ENCODE measurements around the gene GON7. TPM values are rescaled to one million over a fixed set of nuclear protein-coding genes. Genes with fewer than 3 reads are reported as not detected.

GON7 gene
- total and polyA plus RNA-seq, 2 of the 8 experiments (the other 6 are each of a cell fraction or from before 2014, with no cell fraction given), result 3.8 to 9.9 TPM

GRCh38 chr14:93161411-93161940 is 45.4 kb downstream of the GON7 start:
- Histone ChIP-seq H2BK20ac (ENCODE audit: low read length) (no peak overlapping the region), H3K27ac (ENCODE audit: low read depth, low read length) (no peak overlapping the region), H3K79me1 (ENCODE audit: low read depth, low read length) (no peaks in the 10 kb centered on the region), H2AFZ (ENCODE audit: low read length) (no peak overlapping the region), H3K4me2 (ENCODE audit: insufficient read depth in 1 of 2, low read depth in 2 of 2, low read length in 2 of 2) (no peak overlapping the region), H3K9ac (replicated peaks in 1 of 4; ENCODE audit: extremely low read depth in 1 of 4, low read depth in 3 of 4, low read length in 3 of 4) (no peak overlapping the region), H3K4ac (replicated peaks; ENCODE audit: insufficient read length, low read depth, low read length) (no peak overlapping the region), H3K27me3 (replicated peaks in 1 of 4; ENCODE audit: control insufficient read depth in 3 of 4, extremely low read depth in 1 of 4, insufficient read depth in 3 of 4, low read length in 3 of 4) (no peaks in the 10 kb centered on the region), H3K14ac (ENCODE audit: insufficient read length) (no peak overlapping the region), H4K8ac (ENCODE audit: extremely low read depth, insufficient read depth, low read length) (no peak overlapping the region; the same call in 1 of the 2 replicates), H4K91ac (replicated peaks; ENCODE audit: insufficient read length, low read length) (no peak overlapping the region), H3K9me3 (ENCODE audit: insufficient read depth in 2 of 2, low read depth in 1 of 2, low read length in 1 of 2) (no peaks in the 10 kb centered on the region), H3K36me3 (ENCODE audit: control insufficient read depth in 2 of 4, insufficient read depth in 4 of 4, low read length in 3 of 4) (no peaks in the 10 kb centered on the region), H2BK5ac (ENCODE audit: low read depth, low read length) (no peak overlapping the region), H2BK15ac (ENCODE audit: low read length) (no peak overlapping the region), H3K23ac (ENCODE audit: insufficient read length) (no peak overlapping the region), H4K5ac (ENCODE audit: insufficient read length, low read depth, low read length) (no peak overlapping the region), H3K79me2 (ENCODE audit: control insufficient read depth in 1 of 2, insufficient read depth in 2 of 2, low read length in 2 of 2) (no peaks in the 10 kb centered on the region), H3K4me3 (ENCODE audit: extremely low read depth in 1 of 4, insufficient read depth in 2 of 4, low read depth in 3 of 4, low read length in 4 of 4) (no peak overlapping the region), H3K23me2 (ENCODE audit: low read depth, low read length) (no peaks in the 10 kb centered on the region), H3K56ac (replicated peaks; ENCODE audit: insufficient read length, low read depth, low read length) (no peak overlapping the region), H3K4me1 (replicated peaks in 1 of 4; ENCODE audit: control insufficient read depth in 3 of 4, insufficient read depth in 4 of 4, low read length in 3 of 4) (no peaks in the 10 kb centered on the region; a peak in 3 of 7 replicates), H2BK120ac (replicated peaks; ENCODE audit: low read depth, low read length) (no peak overlapping the region), H4K20me1 (replicated peaks in 1 of 2; ENCODE audit: control insufficient read depth in 1 of 2, insufficient read depth in 2 of 2, low read length in 2 of 2) (no peaks in the 10 kb centered on the region), H2BK12ac (ENCODE audit: low read depth, low read length) (no peak overlapping the region), H3K18ac (ENCODE audit: extremely low read depth, low read length) (no peak overlapping the region), H2AK5ac (ENCODE audit: low read depth, low read length) (no peak overlapping the region)
- FAIRE-seq (no peak), DNase-seq (ENCODE audit: low read depth in 1 of 2, low spot score in 2 of 2) (no peak)
- ChIA-PET POLR2A (ENCODE audit: partially characterized antibody) (no interaction called here), CTCF (ENCODE audit: partially characterized antibody) (interaction anchor here (0.7 to 3.3 kb wide), 12 partner anchors 13 to 809 kb away, joined by 3 to 48 read pairs (median 3); partner anchors contain the start of genes GON7 and UBR7)
- 84% methylated on average over 4 of the region's 4 CpGs; no CpG with 5 or more reads in 1 of the 2 experiments for WGBS, 2 experiments (ENCODE audit: extremely low coverage in 1 of 2, insufficient coverage in 1 of 2, insufficient read length in 1 of 2, insufficient replicate concordance in 2 of 2, low coverage in 1 of 2, low lambda C conversion rate in 2 of 2, missing lambda C conversion rate in 1 of 2)
